HG03175 (cell line): ENCODE measurements around the gene TNFSF11.
"Not testable (repeated sequence)": the region's sequence is repeated elsewhere in the genome, so short reads cannot be mapped to it uniquely, and the experiment has no call there.

Experiments
- ATAC-seq: cut with Tn5 transposase; IDR thresholded peaks from one replicate; pipeline ENCODE4 v1.9.1; 2021; ENCODE audit warnings: mild to moderate bottlenecking, moderate library complexity; ENCODE audit not compliant: unreplicated experiment

Gene TNFSF11

DNA sequence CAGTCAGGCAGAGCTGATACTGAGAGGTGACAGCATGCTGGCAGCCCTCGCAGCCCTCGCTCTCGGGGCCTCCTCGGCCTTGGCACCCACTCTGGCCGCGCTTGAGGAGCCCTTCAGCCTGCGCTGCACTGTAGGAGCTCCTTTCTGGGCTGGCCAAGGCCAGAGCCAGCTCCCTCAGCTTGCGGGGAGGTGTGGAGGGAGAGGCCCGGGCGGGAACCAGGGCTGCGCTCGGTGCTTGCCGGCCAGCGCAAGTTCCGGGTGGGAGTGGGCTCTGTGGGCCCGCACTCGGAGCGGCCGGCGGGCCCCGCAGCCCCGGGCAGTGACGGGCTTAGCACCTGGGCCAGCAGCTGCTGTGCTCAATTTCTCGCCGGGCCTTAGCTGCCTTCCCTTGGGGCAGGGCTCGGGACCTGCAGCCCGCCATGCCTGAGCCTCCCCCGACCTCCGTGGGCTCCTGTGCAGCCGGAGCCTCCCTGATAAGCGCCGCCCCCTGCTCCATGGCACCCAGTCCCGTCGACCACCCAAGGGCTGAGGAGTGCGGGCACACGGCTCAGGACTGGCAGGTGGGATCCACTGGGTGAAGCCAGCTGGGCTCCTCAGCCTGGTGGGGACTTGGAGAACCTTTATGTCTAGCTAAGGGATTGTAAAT, 14.3 kb upstream of the TNFSF11 start:
- not testable (repeated sequence) for ATAC-seq

DNA sequence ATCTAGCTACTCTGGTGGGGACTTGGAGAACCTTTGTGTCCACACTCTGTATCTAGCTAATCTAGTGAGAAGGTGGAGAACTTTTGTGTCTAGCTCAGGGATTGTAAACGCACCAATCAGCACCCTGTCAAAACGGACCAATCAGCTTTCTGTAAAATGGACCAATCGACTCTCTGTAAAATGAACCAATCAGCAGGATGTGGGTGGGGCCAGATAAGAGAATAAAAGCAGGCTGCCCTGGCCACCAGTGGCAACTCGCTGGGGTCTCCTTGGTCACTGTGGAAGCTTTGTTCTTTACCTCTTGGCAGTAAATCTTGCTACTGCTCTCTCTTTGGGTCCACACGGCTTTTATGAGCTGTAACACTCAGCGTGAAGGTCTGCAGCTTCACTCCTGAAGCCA, 13.6 kb upstream of the TNFSF11 start:
- not testable (repeated sequence) for ATAC-seq

DNA sequence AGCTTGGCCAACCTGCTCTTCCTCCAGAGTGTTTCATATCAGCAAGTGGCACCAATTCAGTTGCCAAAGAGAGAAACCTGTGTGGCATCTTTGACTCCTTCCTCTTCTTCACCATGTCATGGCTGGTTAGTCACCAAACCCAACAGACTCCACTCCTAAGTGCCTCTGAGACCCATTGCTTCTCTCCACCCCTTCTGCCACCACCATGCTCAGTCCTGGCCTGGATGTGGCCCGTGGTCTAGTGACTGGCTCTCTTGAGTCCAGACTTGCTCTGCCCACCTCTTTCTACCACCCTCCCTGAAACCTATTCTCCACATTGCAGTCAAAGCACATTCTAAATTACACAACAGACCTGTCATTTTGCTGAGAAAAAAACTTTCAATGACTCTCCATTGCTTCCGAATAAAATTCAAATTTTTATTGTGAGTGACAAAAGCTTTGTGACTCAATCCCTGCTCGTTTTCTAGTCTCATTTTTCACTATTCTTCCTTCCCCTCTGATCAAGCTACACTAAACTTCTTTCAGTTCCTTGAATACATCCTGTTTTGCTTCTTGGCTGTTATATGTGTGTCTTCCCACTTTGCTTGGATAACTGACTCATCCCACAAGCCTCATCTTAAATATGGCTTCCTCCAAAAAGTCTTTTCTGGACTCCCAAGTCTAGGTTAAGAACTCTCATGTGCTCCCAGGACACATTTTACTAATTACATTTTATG, 12.0 kb upstream of the TNFSF11 start:
- no peak for ATAC-seq

- ATAC-seq, result no peak
These were observed 6.0 kb upstream of the TNFSF11 start for GRCh38 chr13:42567906-42568305.

DNA sequence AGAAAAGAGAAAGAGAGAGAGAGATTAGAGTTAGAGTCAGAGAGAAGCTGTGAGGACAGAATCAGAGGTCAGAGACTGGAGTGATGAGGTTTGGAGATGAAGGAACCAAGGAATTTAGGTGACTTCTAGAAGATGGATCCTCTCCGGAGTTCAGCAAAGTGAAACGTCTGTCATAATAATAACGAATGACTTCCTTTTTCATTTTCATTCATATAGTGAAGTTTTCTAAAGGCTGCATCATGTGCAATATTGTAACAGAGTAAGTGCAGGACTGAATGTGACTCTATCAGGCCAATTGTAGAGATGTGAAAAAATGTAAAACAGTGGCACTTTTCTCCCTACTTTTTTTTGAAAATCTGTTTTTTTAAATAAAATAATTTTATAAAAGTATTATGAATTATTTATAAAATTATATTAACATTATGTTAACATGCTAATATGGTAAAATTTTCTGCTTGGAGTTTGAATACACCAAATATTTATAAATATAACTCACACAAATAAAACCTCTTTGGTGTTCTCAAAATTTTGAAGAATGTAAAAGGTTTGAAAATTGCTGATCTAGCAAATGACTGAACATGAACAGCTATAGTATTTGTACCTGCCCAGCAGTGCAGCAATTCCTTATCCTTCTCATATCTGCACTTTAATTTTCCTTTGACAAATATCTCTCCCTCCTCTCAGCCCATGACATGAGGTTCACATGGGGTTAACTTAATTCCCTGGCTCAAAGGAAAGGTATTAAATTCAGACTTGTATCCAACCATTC, 4.2 kb upstream of the TNFSF11 start:
- ATAC-seq, result no peak

GRCh38 chr13:42571895-42572294, 2.1 kb upstream of the TNFSF11 start:
- no peak for ATAC-seq

DNA sequence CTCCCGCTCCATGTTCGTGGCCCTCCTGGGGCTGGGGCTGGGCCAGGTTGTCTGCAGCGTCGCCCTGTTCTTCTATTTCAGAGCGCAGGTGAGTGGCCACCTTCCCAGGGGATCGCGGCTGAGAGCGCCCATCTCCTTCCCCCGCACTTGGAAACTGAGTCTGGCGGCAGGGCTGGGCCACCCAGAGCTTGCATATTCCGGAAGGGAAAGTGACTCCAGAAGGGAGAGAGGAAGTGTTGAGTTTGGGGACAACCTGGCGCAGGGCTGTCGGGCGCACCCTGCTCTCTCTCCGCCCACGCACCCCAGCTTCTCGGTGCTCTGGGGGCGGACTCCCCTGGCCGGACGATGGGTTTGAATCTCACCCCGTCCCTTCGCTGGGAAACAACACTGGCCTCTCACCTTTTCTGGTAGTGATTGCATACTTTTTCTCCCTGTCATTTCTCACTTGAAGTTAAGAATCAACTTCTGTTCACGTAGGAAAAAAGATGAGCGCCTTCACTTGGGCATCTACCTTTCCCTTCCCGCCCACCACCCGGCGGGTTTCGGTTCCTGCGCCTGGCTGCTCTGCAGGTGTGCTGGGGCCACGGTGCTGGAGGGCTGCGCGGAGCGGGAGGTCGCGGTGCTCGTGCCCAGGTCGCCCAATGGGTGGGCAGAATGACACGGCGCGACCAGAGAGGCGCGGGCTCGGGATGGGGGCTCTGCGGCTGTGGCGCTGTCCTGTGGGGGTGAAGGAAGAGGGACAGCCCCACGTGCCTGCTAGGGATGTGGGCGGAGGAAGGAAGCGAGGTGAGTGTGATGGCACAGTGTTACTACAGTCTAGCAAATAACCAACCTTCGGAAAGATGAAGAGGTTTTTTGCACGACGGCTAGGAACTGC, 721 bp downstream of the TNFSF11 start:
- peak; percentile 65 for ATAC-seq

- ATAC-seq, result no peak
These were observed 2.0 kb downstream of the TNFSF11 start for GRCh38 chr13:42575938-42576337.

- no peak for ATAC-seq
These were observed 3.6 kb downstream of the TNFSF11 start for GRCh38 chr13:42577538-42577937.

GRCh38 chr13:42580644-42581043, 6.7 kb downstream of the TNFSF11 start:
- no peak for ATAC-seq

DNA sequence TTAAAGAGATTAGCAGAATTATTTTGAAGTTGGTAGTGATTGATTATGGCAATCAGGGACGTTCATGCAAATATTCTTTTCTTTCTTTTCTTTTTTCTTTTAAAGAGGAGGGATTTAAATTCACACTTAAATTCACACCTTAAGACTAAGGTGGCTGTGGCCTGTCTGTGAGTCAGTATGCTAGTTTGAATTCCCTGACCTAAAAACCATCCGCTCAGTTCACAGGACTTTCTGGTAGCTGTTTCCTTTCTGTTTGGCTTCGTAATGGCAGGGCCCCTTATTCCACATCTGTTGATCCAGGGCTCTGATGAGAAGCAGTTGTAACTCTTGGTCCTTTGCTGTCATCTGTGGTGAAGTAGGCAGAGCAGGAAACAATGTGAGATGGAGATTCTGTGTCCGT, 7.5 kb downstream of the TNFSF11 start:
- no peak for ATAC-seq

DNA sequence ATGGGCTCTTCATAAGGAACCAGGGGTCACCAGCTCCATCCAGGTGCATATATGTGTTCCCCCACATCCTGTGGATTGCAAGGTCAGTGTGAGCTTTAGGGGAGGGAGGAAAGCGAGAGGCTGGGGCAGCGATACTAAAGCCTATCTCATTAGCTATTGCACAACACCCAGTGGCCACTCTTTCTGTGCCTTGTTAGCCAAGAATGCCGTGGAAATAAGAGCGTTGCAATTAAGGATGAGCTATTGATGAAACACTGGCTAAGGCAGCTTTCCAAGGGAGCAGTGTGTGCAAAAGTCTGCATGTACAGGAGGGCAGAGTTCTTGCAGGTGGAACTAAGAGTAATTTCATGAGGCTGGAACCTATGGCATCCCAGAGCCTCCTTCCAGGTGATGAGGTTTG, 17.6 kb downstream of the TNFSF11 start:
- no peak for ATAC-seq

DNA sequence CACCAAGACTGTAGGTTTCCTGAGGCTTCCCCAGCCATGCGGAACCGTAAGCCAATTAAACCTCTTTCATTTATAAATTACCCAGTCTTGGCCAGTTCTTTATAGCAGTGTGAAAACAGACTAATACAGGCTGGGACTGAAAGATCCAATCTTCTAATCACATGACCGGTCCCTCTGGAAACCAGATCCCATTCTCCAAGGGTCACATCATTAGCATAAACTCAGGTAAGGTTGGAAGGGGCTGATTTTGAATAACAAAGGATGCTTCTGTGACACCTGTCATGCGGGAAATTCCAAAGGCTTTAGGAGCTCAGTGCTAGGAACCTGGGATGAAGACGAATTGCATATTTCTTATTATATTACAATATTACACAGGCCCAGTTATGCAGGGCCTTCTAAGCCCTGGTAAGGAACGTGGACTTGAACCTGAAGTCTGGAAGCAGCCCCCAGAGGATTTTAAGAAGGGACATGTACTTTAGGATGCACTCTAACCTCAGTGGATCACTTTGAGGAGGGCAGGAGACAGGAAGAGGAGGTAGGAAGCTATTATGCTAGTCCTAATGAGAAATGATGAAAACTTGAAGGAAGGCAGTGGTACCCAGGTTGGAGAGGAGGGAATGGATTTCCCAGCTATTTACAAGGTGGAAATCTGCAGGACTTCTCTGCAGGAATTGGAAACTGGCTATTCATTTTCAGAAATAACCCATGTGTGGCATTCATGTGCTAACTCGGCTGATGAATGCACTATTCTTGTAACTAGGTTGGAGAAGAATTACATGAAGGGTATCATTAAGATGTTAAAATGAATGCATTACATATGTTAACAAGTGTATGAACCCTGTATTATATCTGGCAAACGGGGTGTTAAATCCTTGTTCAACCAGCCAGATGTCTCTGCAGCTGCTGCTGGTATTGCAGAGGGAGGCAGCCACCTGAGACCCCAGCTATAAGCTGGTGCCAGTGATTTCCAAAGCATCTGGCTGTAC, 19.3 kb downstream of the TNFSF11 start:
- no peak for ATAC-seq

DNA sequence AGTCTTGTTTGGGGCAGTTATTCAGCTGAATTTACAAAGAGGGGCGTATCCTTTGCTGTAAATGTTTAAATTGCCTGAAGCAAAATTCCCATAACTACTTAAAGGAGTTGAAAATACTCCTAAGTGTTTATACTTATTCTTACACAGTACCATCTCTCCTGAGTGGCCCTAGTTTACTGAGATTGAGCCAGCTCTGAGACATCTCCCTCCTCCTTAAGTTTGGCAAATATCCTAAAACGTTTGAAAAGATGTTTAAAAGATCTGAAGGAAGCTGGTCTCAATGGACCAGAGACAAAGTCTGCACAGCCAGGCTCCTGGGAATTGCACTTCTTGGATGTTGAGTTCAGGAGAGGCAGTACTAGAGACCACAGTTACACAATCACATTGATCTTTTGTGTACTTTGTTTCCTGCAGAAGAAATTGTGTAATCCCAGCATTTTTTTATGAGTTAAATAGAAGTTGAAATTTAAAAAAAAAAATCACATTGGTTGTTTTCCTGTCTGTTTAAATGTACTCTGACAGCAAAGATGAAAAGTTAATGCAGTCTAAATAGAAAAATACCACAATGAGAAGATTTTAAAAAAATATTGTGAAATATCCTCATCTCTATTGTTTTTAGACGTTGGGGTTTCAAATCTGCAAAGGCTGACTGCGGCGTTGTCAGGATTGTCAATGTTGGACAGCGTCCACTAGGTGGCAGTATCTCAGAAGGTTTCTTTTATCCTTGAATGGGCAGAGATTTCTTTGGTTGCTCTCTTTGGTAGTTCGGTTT, 20.7 kb downstream of the TNFSF11 start:
- ATAC-seq, result no peak

GRCh38 chr13:42595253-42595571, 21.3 kb downstream of the TNFSF11 start:
- no peak for ATAC-seq

GRCh38 chr13:42597505-42597904, 23.6 kb downstream of the TNFSF11 start:
- no peak for ATAC-seq

DNA sequence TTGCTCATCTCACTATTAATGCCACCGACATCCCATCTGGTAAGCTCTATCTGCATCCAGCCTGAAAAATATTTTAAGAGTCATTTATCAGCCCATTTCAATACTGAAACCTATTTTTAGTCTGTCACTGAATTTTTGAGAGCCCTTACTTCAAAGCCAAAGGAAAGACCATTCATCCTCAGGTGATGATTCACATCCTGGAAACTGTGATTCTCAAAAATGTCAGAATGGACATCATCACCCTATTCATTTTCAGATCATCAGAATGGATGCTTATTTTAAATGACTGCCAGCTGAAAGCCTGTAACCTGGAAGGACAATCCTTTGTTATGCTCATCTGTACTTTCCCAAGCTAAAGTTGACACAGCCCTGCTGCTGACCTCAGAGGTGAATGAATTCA, 27.0 kb downstream of the TNFSF11 start:
- ATAC-seq, result no peak

GRCh38 chr13:42602906-42603305, 29.0 kb downstream of the TNFSF11 start:
- ATAC-seq, result peak; percentile 84

DNA sequence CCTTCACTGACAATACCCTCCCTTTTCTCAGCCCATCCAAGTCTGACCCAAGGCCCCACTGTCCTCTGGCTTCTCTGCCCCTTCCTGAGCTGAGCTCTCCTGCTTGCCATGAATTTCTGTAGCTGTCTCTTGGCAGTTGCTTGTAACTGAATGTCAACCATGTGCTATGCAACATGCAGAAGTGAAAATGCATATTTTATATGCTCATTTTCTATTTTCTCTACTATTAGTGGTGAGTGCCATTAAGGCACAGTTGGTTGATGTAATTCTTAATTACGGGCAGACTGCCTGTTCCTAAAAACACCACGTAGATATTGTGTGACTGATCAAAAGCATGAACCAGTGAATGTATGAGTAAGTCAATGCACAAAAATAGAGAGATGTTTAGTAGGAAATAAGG, 29.6 kb downstream of the TNFSF11 start:
- no peak for ATAC-seq
